Measurements from ENCODE around the gene TBL2.
"Not testable (repeated sequence)": the region's sequence is repeated elsewhere in the genome, so short reads cannot be mapped to it uniquely, and the experiment has no call there.

Gene TBL2

DNA sequence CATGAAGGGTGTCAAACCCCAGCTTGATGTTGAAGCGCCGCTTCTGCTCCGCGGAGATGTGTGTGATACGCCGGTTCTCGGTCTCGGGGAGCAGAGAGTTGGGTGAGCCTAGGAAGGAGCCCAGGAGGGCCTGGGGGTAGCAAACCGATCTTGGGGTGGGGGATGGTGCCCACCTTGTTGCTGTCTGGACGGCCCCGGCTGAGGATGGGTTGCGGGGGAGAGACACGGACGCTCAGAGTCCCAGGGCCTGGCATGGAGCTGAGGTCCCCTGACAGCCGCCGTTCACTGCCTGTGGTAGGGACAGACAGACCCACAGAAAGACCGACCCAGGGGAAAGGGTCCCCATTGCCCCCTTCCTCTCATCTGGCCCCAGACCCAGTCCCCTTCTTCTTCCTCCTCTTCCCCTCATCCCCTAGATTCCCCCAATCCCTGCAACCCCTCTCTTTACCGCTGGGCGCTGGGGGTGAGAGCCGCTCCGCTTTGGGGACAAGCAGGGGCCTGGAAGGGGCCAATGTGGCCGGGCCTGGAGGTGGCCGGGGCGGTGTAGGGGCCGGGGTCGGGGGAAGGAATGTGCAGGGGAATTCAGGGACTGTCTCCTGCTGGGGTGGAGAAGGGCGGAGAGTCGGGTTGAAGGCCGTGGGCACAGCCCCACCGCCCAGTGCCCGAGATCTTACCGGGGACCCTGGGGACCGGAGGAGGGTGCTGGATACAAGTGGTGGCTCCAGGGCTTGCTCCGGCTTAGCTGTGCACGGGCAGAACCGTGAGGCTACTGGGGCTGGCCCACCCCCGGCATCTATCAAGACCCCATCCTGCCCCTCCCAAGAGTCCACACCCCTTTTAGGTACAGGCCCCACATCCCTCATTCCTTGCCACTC, 18.0 kb upstream of the TBL2 start:
- Mint-ChIP-seq H3K4me1 (ENCODE audit: low read depth) (no peaks in the 10 kb centered on the region), H3K27me3 (ENCODE audit: low read depth) (peaks cover 8% of the 10 kb centered on the region), H3K9me3 (no peaks in the 10 kb centered on the region), H3K4me3 (no peak overlapping the region), H3K27ac (no peak overlapping the region), H3K36me3 (ENCODE audit: low read depth) (no peaks in the 10 kb centered on the region)

DNA sequence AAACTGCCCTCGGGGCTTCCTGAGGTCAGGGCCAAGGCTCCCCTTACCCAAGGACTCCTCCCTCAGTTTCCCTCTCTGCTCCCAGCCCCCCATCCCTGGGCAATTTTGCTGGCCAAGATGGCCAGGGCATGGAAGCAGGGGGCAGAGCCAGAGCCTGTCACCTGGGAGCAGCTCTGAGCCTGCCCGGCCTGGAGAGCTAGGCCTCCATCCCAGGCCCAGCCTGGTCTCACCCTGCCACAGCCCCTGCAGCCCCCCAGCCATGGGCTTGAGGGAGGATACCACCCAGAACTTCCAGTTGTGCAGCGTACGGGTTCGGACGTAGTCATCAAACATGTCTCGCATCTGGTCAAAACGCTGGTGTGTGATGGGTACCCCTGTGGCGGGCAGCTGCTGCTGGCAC, 17.0 kb upstream of the TBL2 start:
- H3K9me3 Mint-ChIP-seq = no peaks in the 10 kb centered on the region
- H3K4me3 Mint-ChIP-seq = no peak overlapping the region
- no peak overlapping the region for H3K27ac Mint-ChIP-seq
- H3K27me3 Mint-ChIP-seq (ENCODE audit: low read depth) = peaks cover 8% of the 10 kb centered on the region
- H3K36me3 Mint-ChIP-seq (ENCODE audit: low read depth) = no peaks in the 10 kb centered on the region
- H3K4me1 Mint-ChIP-seq (ENCODE audit: low read depth) = no peaks in the 10 kb centered on the region

DNA sequence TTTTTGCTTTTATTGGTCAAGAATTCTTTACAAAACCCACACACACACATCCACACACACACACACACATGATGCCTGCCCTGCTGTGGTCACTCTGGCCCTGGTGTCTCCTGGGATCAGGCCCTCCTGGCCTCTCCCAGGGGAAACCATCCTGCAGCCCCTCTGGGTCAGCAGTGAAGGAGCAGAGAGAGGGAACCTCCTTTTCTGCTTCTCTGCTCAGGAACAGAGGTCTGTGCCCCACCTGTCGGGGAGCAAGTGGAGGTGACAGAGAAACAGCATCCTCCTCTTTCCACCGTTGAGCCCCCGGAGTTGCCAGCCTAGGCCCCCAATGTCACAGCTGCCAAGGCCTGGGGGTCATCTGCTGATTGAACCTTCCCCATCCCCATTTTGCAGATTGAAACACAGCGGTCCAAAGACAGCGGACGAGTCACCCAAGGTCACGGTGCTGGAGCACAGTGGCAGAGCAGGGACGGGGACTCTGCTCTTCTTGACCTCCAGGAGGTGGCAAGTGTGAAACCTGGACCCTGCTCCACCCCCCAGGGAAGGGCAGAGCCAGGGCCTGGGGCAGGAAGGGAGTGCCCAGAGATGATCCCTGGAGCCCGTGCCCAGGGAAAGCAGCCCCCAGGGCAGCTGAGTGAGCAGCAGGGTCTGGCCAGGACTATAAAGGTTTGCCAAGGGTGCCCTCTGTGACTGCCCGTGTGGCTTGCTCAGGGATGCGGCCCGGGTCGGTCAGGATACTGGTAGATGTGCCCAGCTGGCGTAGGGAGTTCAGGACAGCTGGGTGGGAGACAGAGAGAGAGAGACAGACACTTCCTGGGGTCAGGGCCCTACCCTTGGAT, 15.0 kb upstream of the TBL2 start:
- Mint-ChIP-seq H3K4me3 (no peak overlapping the region), H3K36me3 (ENCODE audit: low read depth) (no peaks in the 10 kb centered on the region), H3K4me1 (ENCODE audit: low read depth) (no peaks in the 10 kb centered on the region), H3K27ac (no peak overlapping the region), H3K27me3 (ENCODE audit: low read depth) (peaks cover 8% of the 10 kb centered on the region), H3K9me3 (no peaks in the 10 kb centered on the region)

GRCh38 chr7:73586911-73587310, 8.5 kb upstream of the TBL2 start:
- Mint-ChIP-seq H3K36me3 (ENCODE audit: low read depth) (no peaks in the 10 kb centered on the region), H3K4me1 (ENCODE audit: low read depth) (peaks cover 5% of the 10 kb centered on the region), H3K27ac (no peak overlapping the region), H3K27me3 (ENCODE audit: low read depth) (no peaks in the 10 kb centered on the region), H3K4me3 (no peak overlapping the region), H3K9me3 (no peaks in the 10 kb centered on the region)

- Mint-ChIP-seq H3K36me3 (ENCODE audit: low read depth) (no peaks in the 10 kb centered on the region), H3K9me3 (no peaks in the 10 kb centered on the region), H3K27ac (no peak overlapping the region)
Observed at GRCh38 chr7:73585196-73585595, 6.8 kb upstream of the TBL2 start.

DNA sequence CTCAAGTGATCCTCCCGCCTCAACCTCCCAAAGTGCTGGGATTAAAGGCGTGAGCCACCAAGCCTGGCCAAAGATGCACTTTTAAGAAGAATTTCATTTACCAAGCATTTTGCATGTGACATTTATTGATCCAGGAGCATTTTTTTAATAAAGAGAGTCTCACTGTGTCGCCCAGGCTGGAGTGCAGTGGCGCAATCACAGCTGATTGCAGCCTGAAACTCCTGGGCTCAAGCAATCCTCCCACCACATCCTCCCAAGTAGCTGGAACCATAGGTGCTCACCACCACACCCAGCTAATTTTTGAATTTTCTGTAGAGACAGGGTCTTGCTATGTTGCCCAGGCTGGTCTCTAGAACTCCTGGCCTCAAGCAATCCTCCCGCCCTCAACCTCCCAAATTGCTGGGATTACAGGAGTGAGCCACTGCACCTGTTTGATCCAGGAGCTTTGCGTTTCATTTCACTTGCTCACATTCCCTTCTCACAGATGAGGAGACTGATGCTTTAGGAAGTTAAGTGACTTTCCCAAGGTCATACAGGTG, 4.4 kb upstream of the TBL2 start:
- Mint-ChIP-seq H3K27ac (no peak overlapping the region), H3K9me3 (no peaks in the 10 kb centered on the region), H3K36me3 (ENCODE audit: low read depth) (peaks cover 6% of the 10 kb centered on the region), H3K27me3 (ENCODE audit: low read depth) (no peaks in the 10 kb centered on the region), H3K4me3 (no peak overlapping the region), H3K4me1 (ENCODE audit: low read depth) (peaks cover 14% of the 10 kb centered on the region)

More at GRCh38 chr7:73585196-73585595, 6.8 kb upstream of the TBL2 start:
- Mint-ChIP-seq H3K4me3 (no peak overlapping the region), H3K27me3 (ENCODE audit: low read depth) (no peaks in the 10 kb centered on the region), H3K4me1 (ENCODE audit: low read depth) (peaks cover 8% of the 10 kb centered on the region)

GRCh38 chr7:73581006-73581405, 2.6 kb upstream of the TBL2 start:
- H3K4me3 Mint-ChIP-seq; H3K27ac Mint-ChIP-seq; H3K27me3 Mint-ChIP-seq (ENCODE audit: low read depth); H3K36me3 Mint-ChIP-seq (ENCODE audit: low read depth); H3K9me3 Mint-ChIP-seq: not testable (repeated sequence)
- peaks cover 18% of the 10 kb centered on the region for H3K4me1 Mint-ChIP-seq (ENCODE audit: low read depth)

DNA sequence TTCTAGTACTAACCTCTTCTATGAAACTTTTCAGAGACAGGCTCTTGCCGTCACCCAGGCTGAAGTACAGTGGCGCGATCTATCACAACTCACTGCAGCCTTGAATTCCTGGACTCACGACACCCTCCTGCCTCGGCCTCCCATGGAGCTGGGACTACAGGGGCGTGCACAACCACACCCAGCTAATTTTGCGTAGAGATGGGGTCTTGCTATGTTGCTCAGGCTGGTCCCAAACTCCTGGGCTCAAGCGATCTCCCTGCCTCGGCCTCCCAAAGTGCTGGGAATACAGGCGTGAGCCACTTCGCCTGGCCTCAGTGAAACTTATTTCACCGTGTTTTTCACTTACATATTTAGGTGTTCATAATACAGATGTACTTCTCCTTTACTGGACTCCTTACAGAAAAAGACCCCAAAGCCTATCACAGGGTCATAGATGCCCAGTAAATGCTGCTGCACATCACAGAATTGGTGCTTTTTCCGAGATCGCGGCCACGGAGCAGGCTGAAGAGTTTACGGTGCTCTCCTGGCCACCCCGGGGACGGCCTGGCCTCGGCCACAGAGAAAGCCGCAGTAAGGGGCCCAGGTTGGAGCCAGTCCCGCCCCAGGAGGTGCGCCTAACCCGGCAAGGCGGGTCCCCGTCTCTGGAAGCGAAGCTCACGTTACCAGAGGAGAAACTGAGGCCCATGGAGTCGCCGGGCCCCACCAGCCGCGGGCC, 595 bp downstream of the TBL2 start:
- peaks cover 23% of the 10 kb centered on the region for H3K4me1 Mint-ChIP-seq (ENCODE audit: low read depth)
- H3K4me3 Mint-ChIP-seq = peak overlapping the region; percentile 94

DNA sequence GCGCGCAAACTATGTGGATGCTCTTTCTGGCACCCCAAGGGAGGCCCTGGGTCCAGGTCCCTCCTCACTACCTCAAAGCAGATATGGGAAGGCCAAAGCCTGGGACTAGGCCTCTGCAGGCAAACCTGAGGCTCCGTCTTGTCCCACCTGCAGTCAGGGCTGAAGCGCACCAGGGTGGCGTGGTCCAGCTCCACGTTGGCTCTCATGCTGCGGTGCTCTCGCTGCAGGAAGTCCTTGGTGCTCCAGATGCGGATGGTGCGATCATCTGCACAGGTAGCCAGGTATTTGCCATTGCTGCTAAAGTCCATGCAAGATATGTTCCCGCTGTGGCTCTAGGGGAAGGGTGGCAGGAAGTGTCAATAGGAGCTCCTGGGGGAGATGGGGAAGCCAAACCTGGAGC, 4.6 kb downstream of the TBL2 start:
- Mint-ChIP-seq H3K27ac (no peak overlapping the region), H3K9me3 (no peaks in the 10 kb centered on the region), H3K36me3 (ENCODE audit: low read depth) (peaks cover 37% of the 10 kb centered on the region), H3K27me3 (ENCODE audit: low read depth) (no peaks in the 10 kb centered on the region), H3K4me1 (ENCODE audit: low read depth) (peaks cover 16% of the 10 kb centered on the region), H3K4me3 (no peak overlapping the region)

More for the DNA sequence above, 595 bp downstream of the TBL2 start:
- Mint-ChIP-seq H3K27ac (peak overlapping the region; percentile 46), H3K27me3 (ENCODE audit: low read depth) (no peaks in the 10 kb centered on the region), H3K9me3 (no peaks in the 10 kb centered on the region), H3K36me3 (ENCODE audit: low read depth) (peaks cover 15% of the 10 kb centered on the region)

GRCh38 chr7:73573276-73573675, 5.1 kb downstream of the TBL2 start:
- H3K4me1 Mint-ChIP-seq (ENCODE audit: low read depth) = peaks cover 14% of the 10 kb centered on the region
- no peak overlapping the region for H3K27ac Mint-ChIP-seq
- H3K4me3 Mint-ChIP-seq = no peak overlapping the region
- H3K9me3 Mint-ChIP-seq = no peaks in the 10 kb centered on the region
- peaks cover 35% of the 10 kb centered on the region for H3K36me3 Mint-ChIP-seq (ENCODE audit: low read depth)
- H3K27me3 Mint-ChIP-seq (ENCODE audit: low read depth) = no peaks in the 10 kb centered on the region

GRCh38 chr7:73572767-73573186, 5.6 kb downstream of the TBL2 start:
- H3K27ac Mint-ChIP-seq = no peak overlapping the region

DNA sequence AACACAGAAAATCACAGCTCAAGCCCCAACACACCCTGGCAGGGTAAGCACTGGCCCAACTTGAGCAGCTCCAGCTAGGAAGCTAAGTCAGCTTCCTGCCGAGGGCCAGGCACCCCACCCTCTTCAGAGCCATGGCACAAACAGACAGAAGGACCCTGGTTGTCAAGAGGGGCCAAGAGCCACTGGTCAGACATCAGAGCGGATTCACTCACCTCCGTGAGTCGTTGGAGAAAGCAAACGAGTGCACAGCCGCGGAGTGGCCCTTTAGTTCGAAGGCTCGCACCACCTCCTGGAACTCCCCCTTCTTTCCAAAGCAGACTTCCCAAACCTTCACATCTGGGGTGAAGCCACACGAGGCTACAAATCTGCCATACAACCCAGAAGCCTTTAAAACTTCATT, 7.4 kb downstream of the TBL2 start:
- H3K27ac Mint-ChIP-seq = no peak overlapping the region
- peaks cover 25% of the 10 kb centered on the region for H3K4me1 Mint-ChIP-seq (ENCODE audit: low read depth)
- H3K4me3 Mint-ChIP-seq = no peak overlapping the region
- H3K36me3 Mint-ChIP-seq (ENCODE audit: low read depth) = peaks cover 32% of the 10 kb centered on the region
- no peaks in the 10 kb centered on the region for H3K9me3 Mint-ChIP-seq
- H3K27me3 Mint-ChIP-seq (ENCODE audit: low read depth) = no peaks in the 10 kb centered on the region

More at GRCh38 chr7:73572767-73573186, 5.6 kb downstream of the TBL2 start:
- H3K4me1 Mint-ChIP-seq (ENCODE audit: low read depth) = peaks cover 18% of the 10 kb centered on the region
- H3K4me3 Mint-ChIP-seq = no peak overlapping the region
- H3K36me3 Mint-ChIP-seq (ENCODE audit: low read depth) = peaks cover 35% of the 10 kb centered on the region
- H3K27me3 Mint-ChIP-seq (ENCODE audit: low read depth) = no peaks in the 10 kb centered on the region
- no peaks in the 10 kb centered on the region for H3K9me3 Mint-ChIP-seq

DNA sequence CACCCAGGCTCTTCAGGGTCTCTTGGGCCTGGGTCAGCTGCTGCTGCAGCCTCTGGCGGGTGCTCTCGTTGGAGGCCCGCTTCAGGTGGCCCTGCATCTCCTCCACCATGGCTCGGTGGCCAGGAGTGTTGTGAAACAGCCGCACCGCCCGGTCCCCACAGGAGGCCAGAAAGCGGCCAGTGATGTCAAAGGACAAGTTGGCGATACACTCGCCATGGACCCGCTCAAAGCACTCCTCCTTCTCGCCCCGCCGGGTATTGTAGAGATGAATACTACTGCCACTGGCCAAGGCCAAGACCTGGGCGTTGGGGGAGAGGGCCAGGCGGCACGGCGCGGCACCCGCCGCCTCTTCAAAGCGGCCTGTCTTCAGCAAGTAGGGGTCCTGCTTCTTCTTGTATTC, 7.9 kb downstream of the TBL2 start:
- Mint-ChIP-seq H3K27me3 (ENCODE audit: low read depth) (no peaks in the 10 kb centered on the region), H3K27ac (no peak overlapping the region), H3K4me1 (ENCODE audit: low read depth) (peaks cover 29% of the 10 kb centered on the region), H3K4me3 (no peak overlapping the region), H3K9me3 (no peaks in the 10 kb centered on the region), H3K36me3 (ENCODE audit: low read depth) (peaks cover 32% of the 10 kb centered on the region)

DNA sequence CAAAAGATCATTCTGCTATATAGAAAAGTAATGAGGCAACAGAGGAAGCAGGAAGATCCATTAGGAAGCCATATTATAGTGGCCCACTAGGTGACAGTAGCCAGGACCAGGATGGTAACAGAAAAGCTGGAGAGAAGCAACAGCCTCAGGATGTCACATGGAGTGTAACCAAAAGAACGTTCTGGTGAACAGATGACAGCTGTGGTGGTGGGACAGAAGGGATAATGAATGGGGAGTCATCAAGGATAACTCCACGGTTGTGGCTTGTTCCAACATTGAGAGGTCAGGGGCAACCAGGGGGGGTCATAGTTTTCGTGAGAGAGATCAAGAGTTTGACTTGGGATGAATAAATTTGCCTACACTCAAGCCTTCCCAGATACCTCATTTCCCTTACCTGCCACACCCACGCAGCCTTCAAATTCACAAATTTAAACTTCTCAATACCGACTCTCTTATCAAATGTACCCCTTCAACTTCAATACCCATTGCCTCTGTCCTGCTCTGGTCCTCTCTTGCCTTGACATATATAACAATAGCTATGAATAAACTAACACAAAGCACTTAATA, 9.3 kb downstream of the TBL2 start:
- H3K4me1 Mint-ChIP-seq (ENCODE audit: low read depth) = peaks cover 25% of the 10 kb centered on the region
- no peak overlapping the region for H3K27ac Mint-ChIP-seq
- H3K4me3 Mint-ChIP-seq = no peak overlapping the region
- no peaks in the 10 kb centered on the region for H3K27me3 Mint-ChIP-seq (ENCODE audit: low read depth)
- no peaks in the 10 kb centered on the region for H3K9me3 Mint-ChIP-seq
- peaks cover 30% of the 10 kb centered on the region for H3K36me3 Mint-ChIP-seq (ENCODE audit: low read depth)
